Rectal smooth muscle tissue (tissue), 1 donor: ENCODE results near the gene TBX2.

Source experiments
- H3K27ac ChIP-seq: one replicate; pipeline ENCODE4 v1.7.0; 2013; ENCODE audit warnings: low read depth, low read length, inconsistent platforms
- H3K27me3 ChIP-seq: one replicate; pipeline ENCODE4 v1.7.0; 2013; ENCODE audit warnings: low read length; ENCODE audit not compliant: control insufficient read depth, insufficient read depth
- H3K36me3 ChIP-seq: one replicate; pipeline ENCODE4 v1.7.0; 2013; ENCODE audit warnings: low read length; ENCODE audit not compliant: control insufficient read depth, insufficient read depth
- H3K4me1 ChIP-seq: one replicate; pipeline ENCODE4 v1.7.0; 2013; ENCODE audit warnings: low read length; ENCODE audit not compliant: control insufficient read depth, insufficient read depth
- H3K4me3 ChIP-seq: one replicate; pipeline ENCODE4 v1.7.0; 2013; ENCODE audit warnings: low read length
- H3K9ac ChIP-seq: one replicate; pipeline ENCODE4 v1.7.0; 2013; ENCODE audit warnings: low read length

TBX2 gene

GRCh38 chr17:61385577-61386236 is 13.9 kb upstream of the TBX2 start:
- Histone ChIP-seq H3K36me3 (no peaks in the 10 kb centered on the region), H3K4me3 (no peak overlapping the region), H3K27me3 (no peaks in the 10 kb centered on the region), H3K9ac (no peak overlapping the region), H3K27ac (no peak overlapping the region), H3K4me1 (no peaks in the 10 kb centered on the region)

- Histone ChIP-seq H3K9ac (no peak overlapping the region), H3K4me3 (no peak overlapping the region), H3K4me1 (no peaks in the 10 kb centered on the region), H3K27me3 (no peaks in the 10 kb centered on the region), H3K36me3 (no peaks in the 10 kb centered on the region), H3K27ac (no peak overlapping the region)
Observed at GRCh38 chr17:61386251-61386650, 13.4 kb upstream of the TBX2 start.

- Histone ChIP-seq H3K27ac (no peak overlapping the region), H3K4me1 (no peaks in the 10 kb centered on the region), H3K27me3 (no peaks in the 10 kb centered on the region), H3K9ac (no peak overlapping the region), H3K36me3 (no peaks in the 10 kb centered on the region), H3K4me3 (no peak overlapping the region)
Observed at GRCh38 chr17:61387011-61387410, 12.6 kb upstream of the TBX2 start.

GRCh38 chr17:61387511-61388305 is 11.9 kb upstream of the TBX2 start:
- no peaks in the 10 kb centered on the region for H3K36me3 ChIP-seq
- H3K4me1 ChIP-seq: no peaks in the 10 kb centered on the region
- H3K9ac ChIP-seq: no peak overlapping the region
- no peaks in the 10 kb centered on the region for H3K27me3 ChIP-seq
- no peak overlapping the region for H3K27ac ChIP-seq
- no peak overlapping the region for H3K4me3 ChIP-seq

GRCh38 chr17:61388561-61389356 is 10.9 kb upstream of the TBX2 start:
- no peak overlapping the region for H3K4me3 ChIP-seq
- H3K36me3 ChIP-seq: no peaks in the 10 kb centered on the region

GRCh38 chr17:61389670-61390478 is 9.8 kb upstream of the TBX2 start:
- Histone ChIP-seq H3K4me1 (no peaks in the 10 kb centered on the region), H3K9ac (no peak overlapping the region), H3K27ac (no peak overlapping the region), H3K4me3 (no peak overlapping the region), H3K27me3 (no peaks in the 10 kb centered on the region), H3K36me3 (no peaks in the 10 kb centered on the region)

More at GRCh38 chr17:61388561-61389356, 10.9 kb upstream of the TBX2 start:
- Histone ChIP-seq H3K27me3 (no peaks in the 10 kb centered on the region), H3K27ac (no peak overlapping the region), H3K4me1 (no peaks in the 10 kb centered on the region), H3K9ac (no peak overlapping the region)

GRCh38 chr17:61390479-61390791 is 9.2 kb upstream of the TBX2 start:
- Histone ChIP-seq H3K4me3 (no peak overlapping the region), H3K27me3 (no peaks in the 10 kb centered on the region), H3K27ac (no peak overlapping the region), H3K36me3 (no peaks in the 10 kb centered on the region), H3K4me1 (no peaks in the 10 kb centered on the region), H3K9ac (no peak overlapping the region)

GRCh38 chr17:61391595-61392291 is 7.9 kb upstream of the TBX2 start:
- H3K4me1 ChIP-seq: no peaks in the 10 kb centered on the region
- no peak overlapping the region for H3K27ac ChIP-seq
- H3K4me3 ChIP-seq: no peak overlapping the region
- H3K9ac ChIP-seq: no peak overlapping the region
- H3K36me3 ChIP-seq: no peaks in the 10 kb centered on the region
- peaks cover 6% of the 10 kb centered on the region for H3K27me3 ChIP-seq

GRCh38 chr17:61392679-61393078 is 7.0 kb upstream of the TBX2 start:
- peaks cover 13% of the 10 kb centered on the region for H3K27me3 ChIP-seq
- H3K4me3 ChIP-seq: no peak overlapping the region
- no peak overlapping the region for H3K9ac ChIP-seq
- no peaks in the 10 kb centered on the region for H3K36me3 ChIP-seq
- no peaks in the 10 kb centered on the region for H3K4me1 ChIP-seq
- no peak overlapping the region for H3K27ac ChIP-seq

GRCh38 chr17:61393550-61393903 is 6.1 kb upstream of the TBX2 start:
- no peak overlapping the region for H3K9ac ChIP-seq
- H3K36me3 ChIP-seq: no peaks in the 10 kb centered on the region
- H3K27ac ChIP-seq: no peak overlapping the region
- no peaks in the 10 kb centered on the region for H3K4me1 ChIP-seq
- peaks cover 21% of the 10 kb centered on the region for H3K27me3 ChIP-seq
- no peak overlapping the region for H3K4me3 ChIP-seq

GRCh38 chr17:61393904-61394629 is 5.6 kb upstream of the TBX2 start:
- H3K36me3 ChIP-seq: no peaks in the 10 kb centered on the region
- peaks cover 25% of the 10 kb centered on the region for H3K27me3 ChIP-seq
- H3K4me3 ChIP-seq: no peak overlapping the region
- no peaks in the 10 kb centered on the region for H3K4me1 ChIP-seq
- no peak overlapping the region for H3K9ac ChIP-seq
- no peak overlapping the region for H3K27ac ChIP-seq
